Colon (tissue), 2 donors: ENCODE results near the gene EGF.

Experiments used
- FAIRE-seq: peaks from 2 replicates; lab custom pipeline; 2012; peaks lifted over from hg19 to GRCh38; lab: Jason Lieb, UNC
- donor health status: control.
- donor health status: control.

The EGF gene

DNA sequence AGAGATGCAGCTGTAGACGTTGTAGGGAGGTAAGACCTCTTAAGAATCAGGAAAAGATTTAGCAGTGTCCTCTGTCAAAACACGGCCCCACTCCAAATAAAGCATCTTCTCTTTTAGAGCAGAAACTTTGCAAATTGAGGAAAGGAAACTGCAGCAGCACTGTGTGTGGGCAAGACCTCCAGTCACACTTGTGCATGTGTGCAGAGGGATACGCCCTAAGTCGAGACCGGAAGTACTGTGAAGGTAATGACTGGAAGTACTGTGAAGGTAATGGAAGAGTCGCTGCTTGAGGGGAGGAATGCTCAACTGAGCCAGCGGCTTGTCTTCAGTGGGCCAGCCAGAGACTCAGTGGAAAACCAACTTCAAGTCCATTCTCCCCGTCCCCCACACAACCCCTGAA, 46.5 kb downstream of the EGF start:
- no peak for FAIRE-seq

DNA sequence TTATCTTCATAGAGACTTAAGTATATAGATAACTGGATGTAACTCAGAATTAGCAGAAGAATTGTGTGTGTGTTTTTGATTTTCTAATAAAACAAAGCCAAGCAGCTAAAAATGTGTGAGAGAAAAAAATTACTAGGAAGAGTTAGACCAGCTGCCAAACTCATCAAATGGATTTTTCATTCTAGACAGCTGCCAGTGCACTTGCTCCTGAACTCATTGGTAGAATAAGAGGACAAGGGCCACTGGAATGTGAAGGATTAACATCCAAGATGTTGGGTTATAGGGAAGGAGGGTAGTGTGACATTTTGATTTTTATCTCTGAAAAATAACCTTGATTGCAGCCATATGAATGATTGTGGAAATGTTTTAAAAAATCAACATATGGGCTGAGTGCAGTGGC, 49.7 kb downstream of the EGF start:
- no peak for FAIRE-seq

DNA sequence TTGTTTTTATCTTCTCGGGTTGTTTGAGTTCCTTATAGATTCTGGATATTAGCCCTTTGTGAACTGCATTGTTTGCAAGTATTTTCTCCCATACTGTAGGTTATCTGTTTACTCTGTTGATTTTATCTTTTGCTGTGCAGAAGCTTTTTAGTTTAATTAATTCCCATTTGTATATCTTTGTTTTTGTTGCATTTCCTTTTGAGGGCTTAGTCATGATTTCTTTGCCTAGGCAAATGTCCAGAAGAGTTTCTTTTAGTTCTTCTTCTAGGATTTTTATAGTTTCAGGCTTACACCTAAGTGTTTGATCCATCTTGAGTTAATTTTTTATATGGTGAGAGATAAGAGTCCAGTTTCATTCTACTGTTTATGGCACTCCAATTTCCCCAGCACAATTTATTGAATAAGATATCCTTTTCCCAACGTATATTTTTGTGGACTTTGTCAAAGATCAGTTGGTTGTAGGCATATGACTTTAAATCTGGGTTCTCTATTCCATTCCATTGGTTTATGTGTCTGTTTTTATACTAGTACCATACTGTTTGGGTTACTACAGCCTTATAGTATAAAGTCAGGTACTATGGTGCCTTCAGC, 54.3 kb downstream of the EGF start:
- peak; percentile 65 for FAIRE-seq

DNA sequence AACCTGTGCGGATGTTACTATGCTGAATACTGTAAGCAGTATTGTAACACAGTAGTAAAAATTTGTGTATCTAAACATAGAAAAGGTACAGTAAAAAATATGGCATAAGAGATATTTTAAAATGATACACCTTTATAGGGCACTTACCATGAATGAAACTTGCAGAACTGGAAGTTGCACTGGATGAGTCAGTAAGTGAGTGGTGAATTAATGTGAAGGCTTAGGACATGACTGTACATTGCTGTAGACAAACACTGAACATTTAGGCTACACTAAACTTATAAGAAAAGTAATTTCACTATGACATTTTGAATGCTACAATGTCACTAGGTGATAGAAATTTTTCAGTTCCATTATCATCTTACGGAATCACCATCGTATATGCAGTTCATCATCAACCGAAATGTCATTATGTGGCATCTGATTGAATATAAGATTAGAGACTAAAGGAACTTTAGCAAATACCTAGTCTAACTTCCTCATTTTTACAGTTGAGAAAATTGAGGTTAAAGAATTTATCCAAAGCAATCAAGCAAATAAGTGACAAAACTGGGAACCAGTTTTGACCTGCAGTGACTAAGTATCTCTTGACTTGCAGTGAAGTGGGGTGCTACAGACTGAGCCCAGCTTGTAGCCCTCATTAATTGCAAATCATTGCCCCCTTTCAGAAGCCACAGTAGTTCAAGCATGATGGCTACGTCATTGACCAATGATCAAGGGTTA, 55.3 kb downstream of the EGF start:
- FAIRE-seq: peak; percentile 68

DNA sequence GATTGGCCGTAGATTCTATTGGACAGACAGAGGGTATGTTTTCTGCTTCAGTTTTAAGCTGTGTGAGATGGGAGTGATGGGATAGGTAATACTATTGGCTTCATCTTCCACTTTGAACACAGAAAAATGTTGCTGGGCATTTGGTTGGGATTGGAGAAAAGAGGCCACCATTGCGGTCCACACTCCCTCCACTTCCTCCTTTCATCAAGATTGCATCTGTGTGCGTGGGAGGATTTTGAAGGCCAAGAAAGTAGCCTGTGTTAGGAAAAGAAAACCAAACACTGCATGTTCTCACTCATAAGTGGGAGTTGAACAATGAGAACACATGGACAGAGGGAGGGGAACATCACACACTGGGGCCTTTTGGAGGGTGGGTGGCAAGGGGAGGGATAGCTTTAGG, 56.4 kb downstream of the EGF start:
- FAIRE-seq: no peak

DNA sequence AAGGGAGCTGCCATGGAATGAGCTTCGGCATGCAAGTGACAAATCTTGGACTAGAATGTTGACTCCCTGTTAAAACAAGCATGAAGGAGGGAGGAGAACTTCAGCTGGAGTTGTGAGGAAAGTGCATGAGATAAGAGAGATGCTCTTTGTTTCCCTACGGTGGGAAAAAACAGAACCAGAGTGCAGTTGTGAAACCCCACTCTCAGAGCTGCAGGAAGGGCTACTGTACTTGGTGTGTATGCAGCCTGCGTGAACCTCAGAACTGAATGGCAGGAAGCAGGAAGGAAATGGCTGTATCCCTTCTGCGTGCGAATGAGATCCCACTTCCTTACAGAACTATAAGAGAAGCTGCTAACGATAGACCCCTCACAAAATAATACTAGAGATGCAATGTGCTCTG, 57.2 kb downstream of the EGF start:
- no peak for FAIRE-seq

DNA sequence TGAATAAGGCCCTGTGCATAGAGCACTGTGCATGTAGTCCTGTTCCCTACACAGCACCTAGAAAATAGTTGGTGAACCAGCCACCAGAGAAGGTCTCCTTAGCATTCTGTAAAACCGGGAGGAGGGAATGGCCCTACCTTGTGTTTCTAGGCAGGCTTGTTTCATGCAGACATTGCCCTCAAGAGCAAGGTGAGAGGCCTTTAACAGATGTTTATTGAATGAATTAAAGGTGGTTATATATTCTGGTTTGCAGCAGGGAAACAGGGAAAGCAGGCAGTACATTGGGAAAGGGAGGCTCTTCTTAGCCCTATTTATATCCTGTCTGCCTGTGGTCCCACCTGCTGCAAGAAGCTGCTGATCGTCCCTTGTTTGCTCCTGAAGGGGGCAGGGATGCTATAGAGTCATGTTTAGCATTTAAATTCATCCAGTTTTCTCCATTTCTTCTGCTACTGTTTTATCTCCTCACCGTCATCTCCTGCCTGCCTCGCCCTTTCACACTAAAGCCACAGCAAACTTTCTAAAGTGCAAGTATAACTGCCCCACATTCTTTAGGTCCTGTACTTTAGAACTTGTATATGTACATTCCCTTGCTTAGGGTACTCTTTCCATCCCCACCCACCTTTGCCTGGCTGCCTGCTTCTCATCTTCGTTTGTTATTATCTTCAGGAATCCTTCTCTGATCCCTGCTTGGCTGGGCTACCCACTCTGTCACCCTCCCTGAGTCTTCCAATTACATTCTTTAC, 60.3 kb downstream of the EGF start:
- no peak for FAIRE-seq

DNA sequence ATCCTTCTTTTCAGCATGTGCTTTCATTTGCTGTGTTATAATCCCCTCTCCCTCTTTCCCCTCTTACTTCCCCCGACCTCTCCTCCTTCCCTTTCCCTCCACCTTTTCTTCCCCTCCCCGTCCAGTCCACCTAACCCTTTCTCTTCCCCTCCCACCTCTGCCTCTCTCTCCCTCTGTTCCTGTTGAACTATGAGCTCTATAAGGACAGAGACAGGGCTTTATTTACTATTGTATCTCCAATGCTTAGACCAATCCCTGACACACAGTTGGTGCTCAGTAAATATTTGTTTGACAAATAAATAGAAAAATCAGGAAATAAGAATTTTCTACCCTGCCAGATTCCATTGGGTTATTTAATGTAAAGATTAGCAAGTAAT, 60.8 kb downstream of the EGF start:
- FAIRE-seq: no peak

DNA sequence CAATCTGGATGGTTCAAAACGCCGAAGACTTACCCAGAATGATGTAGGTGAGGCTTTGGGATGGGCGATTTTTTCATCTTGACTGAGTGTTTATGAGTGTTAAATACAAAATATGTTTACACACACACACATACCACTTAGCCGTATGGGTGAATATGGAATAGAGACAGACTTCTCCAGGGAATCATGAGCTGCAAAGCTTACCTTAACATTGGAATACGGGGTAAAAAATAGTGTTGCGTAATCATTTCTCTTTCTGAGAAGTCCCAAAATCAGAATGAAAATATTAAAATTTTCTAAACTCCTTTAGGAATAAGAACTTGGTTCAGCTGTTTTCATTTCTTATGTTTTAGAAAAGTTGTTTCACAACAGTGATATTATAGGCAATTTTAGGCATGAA, 63.5 kb downstream of the EGF start:
- no peak for FAIRE-seq

DNA sequence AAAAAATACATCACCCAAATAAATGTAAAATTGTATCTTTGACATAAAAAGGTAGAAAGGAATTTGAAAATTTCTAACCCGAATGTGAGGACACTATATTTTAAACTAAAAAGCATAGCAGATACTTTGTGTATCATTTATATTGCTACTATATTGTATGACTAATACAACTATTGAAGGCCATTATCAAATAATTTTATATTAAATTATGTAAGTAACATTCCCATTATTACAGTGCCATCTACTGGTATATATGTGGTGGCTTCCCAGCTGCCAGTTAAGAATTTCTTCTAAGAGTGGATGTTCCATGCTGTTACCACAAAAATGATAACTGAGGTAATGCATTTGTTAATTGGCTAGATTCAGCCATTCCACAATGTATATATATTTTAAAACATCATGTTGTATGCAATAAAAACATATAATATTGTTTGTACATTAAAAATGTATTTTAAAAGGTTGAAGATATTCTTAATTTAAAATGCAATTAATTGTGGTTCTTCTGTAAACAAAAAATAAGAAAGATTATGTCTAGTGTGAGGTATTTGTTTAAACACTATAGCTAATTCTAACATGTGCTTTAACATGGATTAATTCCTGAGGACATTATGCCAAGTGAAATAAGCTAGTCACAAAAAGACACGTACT, 65.3 kb downstream of the EGF start:
- peak; percentile 64 for FAIRE-seq

DNA sequence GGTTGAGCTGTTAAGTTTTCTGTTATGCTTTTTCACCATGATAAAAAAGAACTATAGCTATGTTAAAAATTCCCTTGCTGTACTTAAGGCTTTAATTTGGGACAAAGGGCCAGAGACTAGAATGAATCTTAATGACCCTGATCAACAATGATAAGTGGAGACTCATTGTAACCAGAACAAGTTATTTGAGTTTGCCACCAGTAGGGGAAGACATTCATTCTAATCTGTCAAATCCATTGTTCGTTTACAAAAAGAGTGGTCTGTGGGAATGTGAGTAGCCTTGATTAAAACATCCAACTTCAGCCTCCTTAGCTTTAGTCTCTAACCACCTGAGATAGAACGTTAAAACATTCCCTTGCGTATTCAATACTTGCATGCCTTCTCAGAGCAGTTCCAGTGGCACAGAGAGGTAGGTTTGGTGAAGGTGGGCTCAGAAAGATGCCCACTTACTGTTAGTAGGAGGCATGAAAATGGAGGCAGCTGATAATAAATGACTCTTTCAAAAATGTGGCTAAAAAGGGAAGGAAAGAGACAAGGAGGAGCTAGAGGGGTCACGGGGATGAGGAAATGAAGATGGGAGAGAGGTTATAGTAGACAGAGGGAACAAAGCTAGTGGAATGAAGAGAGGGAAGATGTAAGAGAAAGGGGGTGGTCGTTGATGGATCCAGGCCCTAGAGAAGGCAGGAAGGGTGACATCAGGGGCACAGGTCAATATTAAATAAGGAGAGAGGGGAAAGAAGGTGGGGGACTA, 66.2 kb downstream of the EGF start:
- no peak for FAIRE-seq

DNA sequence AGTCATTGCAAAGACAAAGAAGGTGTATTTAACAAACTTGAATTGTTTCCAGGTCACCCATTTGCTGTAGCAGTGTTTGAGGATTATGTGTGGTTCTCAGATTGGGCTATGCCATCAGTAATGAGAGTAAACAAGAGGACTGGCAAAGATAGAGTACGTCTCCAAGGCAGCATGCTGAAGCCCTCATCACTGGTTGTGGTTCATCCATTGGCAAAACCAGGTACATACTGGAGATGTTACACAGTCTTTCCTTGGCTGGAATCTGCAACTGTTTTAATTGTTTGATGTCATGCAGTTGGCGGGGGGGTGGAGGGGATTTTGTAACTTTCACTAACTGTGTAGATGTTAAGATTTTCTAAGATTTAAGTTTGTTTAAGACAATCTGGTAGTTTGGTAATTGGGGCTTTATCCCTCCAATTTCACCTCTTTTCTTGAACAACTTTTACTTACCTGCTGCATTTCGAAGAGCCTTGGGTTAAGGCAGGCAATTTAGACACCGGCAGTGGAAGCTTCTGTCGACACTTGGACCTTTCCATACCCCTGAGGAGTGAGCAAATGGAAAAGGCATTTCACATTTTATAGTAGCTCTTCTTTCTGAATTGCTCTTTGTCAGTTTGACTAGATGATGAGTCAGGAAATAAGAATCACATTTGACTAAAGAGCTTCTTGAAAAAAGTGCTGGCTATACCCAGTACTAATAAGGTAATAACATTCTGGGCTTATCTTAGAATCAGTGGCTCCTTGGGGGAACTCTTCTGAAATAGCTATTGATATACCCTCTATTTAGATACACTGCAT, 67.4 kb downstream of the EGF start:
- FAIRE-seq: no peak

DNA sequence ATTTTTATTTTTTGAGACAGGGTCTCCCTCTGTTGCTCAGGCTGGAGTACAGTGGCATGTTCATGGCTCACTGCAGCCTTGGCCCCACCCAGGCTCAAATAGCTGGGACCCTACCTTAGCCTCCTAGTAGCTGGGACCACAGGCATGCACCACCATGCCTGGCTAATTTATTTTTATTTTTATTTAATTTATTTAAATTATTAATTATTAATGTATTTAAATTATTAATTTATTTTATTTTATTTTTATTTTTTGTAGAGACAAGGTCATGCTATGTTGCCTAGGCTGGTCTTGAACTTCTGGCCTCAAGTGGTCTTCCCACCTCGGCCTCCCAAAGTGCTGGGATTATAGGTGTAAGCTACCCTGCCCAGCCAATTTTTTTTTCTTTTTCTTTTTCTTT, 69.3 kb downstream of the EGF start:
- no peak for FAIRE-seq

DNA sequence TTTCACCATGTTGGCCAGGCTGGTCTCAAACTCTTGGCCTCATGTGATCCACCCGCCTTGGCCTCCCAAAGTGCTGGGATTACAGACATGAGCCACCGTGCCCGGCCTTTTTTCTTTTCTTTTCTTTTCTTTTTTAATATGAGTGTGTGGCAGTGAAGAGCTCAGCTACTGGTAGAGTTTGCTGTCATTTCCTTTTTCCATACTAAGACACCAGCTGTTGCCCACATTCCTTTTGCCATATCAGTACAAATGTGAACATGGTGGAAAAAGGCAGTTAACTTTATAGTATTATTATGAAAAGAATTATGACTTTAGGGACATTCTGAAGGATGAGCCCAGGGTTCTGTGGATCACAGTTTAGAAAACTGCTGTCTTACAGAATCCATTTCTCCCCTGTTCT, 69.8 kb downstream of the EGF start:
- no peak for FAIRE-seq

DNA sequence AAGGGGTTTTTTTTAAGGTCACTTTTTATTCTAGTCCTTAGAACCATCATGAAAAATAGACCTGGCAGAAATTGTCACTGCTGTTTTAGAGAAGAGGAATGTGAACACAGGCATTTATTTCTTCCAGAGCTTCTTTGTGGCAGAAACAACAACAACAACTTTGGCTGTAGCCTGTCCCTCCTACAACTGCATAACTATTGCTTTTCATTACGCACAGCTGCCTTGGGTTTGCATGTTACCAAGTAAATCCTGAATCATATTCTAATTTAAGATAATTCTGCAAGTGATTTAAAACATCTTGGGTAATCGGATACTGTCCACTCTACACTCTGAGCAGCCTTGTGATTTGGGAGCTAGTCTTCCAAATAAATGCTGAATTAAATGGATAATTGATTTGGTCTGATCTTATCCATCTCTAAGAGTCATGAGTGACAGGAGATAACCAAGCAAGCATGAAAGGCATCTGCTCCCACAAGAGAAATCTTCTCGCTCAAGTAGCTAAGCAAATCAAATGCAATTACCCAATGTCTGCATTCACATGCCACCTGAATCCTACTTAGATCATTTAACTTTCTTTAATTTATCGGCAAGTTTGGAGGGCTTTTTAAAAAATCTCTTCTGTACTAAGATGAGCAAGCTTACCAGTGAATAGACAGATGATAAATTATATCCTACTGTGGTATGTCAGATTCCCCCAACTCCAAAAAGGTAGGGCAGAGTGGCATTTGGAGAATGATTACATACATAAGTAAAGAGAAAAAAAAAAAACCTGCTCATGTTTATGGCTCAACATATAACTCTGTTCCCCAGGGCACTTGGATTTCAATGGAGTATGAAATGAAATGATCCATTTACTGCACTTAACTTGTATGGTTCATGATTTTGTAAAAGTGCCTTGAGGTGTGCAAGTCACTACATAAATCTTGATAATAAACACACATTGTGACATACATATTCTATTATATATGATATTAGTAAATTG, 73.6 kb downstream of the EGF start:
- no peak for FAIRE-seq

DNA sequence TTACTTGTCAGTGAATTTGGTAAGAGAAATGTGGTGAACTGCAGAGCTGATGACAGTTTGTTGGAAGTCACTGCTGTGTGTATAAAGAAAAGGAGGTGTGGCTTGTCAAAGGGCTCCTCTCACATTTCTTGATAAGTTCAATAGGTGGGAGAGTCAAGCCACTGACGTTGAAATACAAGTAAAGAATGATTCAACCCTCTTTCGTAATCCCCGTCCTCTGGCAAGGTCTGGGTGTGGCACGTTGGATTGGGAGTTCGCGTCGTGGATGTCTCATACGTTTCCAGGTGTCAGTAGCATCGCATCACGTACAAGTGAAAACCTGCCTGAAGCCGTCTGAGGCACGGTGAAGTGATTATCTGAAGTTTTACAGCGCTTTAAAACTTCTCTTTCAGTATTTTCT, 76.4 kb downstream of the EGF start:
- no peak for FAIRE-seq

DNA sequence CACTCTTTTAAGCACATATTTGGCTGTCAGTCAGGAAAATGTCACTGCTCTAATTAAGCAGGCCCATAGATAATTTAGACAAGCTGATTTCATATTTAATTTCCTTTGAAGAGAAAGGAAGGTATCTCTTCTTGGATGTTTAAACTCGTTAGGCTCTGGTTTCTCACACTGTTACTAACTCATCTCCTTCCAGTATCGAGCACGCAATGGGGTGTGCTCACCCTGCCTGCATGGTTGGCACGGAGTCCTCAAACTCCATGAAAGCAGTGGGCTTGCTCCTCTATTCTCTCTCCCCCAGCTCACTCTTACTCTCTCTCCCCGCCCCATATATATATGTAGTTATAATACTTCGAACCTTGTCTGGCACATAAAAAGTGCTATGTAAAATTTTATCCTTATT, 76.9 kb downstream of the EGF start:
- no peak for FAIRE-seq

DNA sequence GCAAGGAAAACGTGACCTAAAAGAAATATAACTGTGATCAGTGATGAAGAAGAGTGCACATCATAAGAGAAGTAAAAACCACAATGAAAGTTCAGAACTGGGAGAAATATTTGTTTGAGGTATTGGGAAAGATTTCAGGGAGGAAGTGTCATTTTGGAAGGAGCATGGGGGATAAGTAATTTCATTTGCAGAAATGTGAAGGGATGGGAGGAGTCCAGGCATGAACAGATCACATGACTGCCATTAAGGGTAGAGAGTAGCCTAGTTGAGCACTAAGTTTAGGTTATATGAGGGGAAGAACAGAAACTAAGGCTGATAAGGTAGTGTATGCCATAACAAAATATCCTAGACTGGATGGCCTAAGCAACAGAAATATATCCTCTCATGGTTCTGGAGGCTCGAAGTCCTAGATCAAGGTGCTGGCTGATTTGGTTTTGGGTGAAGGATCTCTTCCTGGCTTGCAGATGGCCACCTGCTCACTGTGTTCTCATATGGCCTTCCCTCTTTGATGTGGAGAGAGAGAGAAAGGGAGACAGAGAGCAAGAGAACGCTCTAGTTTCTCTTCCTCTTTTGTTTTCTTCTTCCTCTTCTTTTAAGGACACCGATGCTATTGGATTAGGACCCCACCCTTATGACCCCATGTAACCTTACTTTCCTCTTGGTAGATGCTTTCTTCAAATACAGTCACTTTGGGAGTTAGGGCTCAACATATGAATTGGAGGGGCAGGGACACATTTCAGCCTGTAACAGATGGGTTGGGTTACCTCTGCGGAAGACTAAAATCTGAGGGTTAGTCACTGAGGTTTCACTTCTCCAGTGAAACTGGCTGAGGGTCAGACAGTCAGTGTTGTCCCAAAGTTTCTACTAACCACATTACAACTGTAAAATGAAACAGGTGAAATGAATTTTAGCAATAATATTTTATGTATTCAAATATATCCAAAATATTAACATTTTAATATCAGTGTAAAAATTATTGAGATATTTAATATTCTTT, 77.9 kb downstream of the EGF start:
- no peak for FAIRE-seq

DNA sequence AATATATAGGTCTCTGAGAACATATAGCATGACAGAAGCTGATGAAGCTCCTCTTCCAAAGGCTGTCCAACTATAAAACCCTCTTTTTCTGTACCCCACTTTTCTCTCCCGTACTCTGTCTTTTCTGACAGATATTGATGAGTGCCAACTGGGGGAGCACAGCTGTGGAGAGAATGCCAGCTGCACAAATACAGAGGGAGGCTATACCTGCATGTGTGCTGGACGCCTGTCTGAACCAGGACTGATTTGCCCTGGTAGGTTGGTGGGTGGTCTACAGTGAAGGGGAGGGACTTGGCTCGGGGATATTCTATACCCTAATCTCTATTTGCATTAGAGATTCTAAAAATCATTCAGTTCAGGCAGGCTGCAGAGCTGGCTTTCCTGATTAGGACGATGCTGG, 80.4 kb downstream of the EGF start:
- FAIRE-seq: no peak
